ENCODE measurements around the gene FCHO1. TPM values are rescaled to one million over a fixed set of nuclear protein-coding genes. Genes with fewer than 3 reads are reported as not detected.
"Not testable (repeated sequence)": the region's sequence is repeated elsewhere in the genome, so short reads cannot be mapped to it uniquely, and the experiment has no call there.

The FCHO1 gene
- total RNA-seq, 1 experiment from 2014 or later, result 16.6 TPM

DNA sequence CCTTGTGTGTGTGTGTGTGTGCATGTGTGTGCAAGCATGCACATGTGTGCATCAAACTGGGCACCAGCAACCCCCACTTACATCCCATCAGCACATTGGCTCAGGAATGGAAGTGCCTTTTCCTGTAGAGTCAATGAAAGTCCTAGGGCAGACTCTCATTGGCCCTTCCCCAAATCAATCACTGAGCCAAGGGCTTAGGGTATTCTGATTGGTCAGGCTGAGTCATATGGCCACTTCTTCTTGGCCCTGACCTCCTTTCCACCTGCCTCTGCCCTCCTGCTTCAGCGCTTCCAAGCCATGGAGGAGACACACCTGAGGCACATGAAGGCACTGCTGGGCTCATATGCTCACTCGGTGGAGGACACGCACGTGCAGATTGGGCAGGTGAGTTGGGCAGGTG, 20.9 kb downstream of the FCHO1 start:
- H3K9me2 ChIP-seq (replicated peaks; ENCODE audit: insufficient read depth, low read length), result no peaks in the 10 kb centered on the region

DNA sequence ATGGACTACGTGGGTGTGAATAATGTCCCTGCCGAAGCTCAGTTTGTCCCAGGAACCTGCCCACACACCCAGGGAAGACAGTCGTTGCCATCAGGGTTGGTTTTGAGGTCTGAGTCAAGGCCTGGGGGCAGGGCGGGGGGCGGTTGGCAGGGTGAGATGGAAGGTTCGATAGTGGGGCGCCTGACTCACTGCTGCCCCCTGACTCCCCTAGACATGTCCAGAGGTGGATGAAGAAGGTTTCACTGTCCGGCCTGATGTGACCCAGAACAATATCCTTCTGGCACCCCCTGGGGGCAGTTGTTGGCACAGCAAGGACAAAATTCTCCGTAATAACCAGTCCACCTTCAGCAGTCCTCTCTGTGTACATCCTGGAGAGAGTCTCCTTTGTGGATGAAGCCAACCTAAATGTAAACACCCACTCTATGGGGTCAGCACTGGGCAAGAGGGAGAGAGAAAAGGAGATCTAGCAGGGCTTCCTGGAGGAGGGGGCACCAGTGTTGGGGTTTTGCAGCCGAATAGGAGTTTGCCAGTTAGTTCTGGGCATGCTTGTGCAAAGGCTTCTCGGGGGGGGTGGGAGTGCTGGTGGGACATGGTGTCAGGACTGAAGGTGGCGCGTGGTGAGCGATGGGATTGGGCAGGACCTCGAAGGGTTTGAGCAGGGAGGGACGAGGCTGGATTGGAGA, 24.1 kb downstream of the FCHO1 start:
- Histone ChIP-seq H3K9ac (ENCODE audit: low read length) (no peak overlapping the region), H3K9me3 (ENCODE audit: low read length) (no peaks in the 10 kb centered on the region), H3K4me3 (ENCODE audit: low read length) (no peak overlapping the region), H3K79me2 (ENCODE audit: low read length) (no peaks in the 10 kb centered on the region), H3K36me3 (ENCODE audit: insufficient read depth, low read length) (0 out of 2 replicates have a peak, but pooled peaks cover under 1% of the 10 kb centered on the region), H3K4me1 (ENCODE audit: low read length) (no peaks in the 10 kb centered on the region), H3K27me3 (ENCODE audit: low read length) (no peaks in the 10 kb centered on the region), H2AFZ (ENCODE audit: low read length) (no peak overlapping the region), H3K9me2 (replicated peaks; ENCODE audit: insufficient read depth, low read length) (no peaks in the 10 kb centered on the region), H3K27ac (ENCODE audit: low read length) (no peak overlapping the region), H3K4me2 (ENCODE audit: low read depth, low read length, poor library complexity, severe bottlenecking) (no peak overlapping the region), H4K20me1 (ENCODE audit: insufficient read depth, low read depth, low read length) (no peaks in the 10 kb centered on the region; the same call in 1 of the 2 replicates)
- peak; percentile 83 for DNase-seq

More for the DNA sequence above, 20.9 kb downstream of the FCHO1 start:
- Histone ChIP-seq H3K27me3 (ENCODE audit: low read length) (no peaks in the 10 kb centered on the region), H3K4me1 (ENCODE audit: low read length) (no peaks in the 10 kb centered on the region), H2AFZ (ENCODE audit: low read length) (no peak overlapping the region), H3K4me3 (ENCODE audit: low read length) (no peak overlapping the region), H3K36me3 (ENCODE audit: insufficient read depth, low read length) (peaks cover 13% of the 10 kb centered on the region; the same call in 1 of the 2 replicates), H3K27ac (ENCODE audit: low read length) (no peak overlapping the region), H4K20me1 (ENCODE audit: insufficient read depth, low read depth, low read length) (no peaks in the 10 kb centered on the region; the same call in 1 of the 2 replicates), H3K4me2 (ENCODE audit: low read depth, low read length, poor library complexity, severe bottlenecking) (no peak overlapping the region), H3K79me2 (ENCODE audit: low read length) (no peaks in the 10 kb centered on the region), H3K9me3 (ENCODE audit: low read length) (no peaks in the 10 kb centered on the region), H3K9ac (ENCODE audit: low read length) (no peak overlapping the region)
- peak; percentile 75 for DNase-seq

DNA sequence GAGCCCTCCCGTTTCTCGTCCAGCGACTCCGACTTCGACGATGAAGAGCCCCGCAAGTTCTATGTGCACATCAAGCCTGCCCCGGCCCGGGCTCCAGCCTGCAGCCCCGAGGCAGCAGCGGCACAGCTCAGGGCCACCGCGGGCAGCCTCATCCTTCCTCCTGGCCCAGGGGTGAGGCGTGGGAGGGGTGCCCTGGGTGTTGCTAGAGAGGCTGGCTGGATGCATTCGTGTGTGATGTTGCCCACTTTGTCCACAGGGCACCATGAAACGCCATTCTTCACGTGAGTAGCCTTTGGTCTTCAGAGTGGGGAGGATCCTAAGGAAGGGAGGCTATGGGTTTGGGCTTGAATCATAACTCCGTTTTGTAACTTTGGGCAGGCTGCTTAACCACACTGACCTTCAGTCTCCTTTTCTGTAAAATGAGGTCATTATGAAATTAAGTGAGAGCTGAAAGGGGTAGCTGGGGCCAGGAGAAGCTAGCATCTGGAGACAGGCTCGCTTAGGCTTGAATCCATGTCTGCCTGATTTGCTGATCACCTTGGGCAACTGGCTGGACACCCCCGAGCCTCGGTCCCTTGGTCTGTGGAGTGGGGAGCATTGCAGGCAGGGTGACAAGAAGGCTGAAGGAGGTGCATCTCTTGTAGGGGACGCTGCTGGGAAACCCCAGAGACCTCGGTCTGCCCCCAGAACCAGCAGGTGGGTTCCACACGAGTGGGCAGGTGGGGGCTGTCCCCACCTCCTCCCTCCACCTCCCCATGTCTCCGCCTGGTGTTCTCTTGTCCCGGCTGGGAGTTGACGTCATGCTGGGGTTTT, 24.9 kb downstream of the FCHO1 start:
- no peak for DNase-seq

DNA sequence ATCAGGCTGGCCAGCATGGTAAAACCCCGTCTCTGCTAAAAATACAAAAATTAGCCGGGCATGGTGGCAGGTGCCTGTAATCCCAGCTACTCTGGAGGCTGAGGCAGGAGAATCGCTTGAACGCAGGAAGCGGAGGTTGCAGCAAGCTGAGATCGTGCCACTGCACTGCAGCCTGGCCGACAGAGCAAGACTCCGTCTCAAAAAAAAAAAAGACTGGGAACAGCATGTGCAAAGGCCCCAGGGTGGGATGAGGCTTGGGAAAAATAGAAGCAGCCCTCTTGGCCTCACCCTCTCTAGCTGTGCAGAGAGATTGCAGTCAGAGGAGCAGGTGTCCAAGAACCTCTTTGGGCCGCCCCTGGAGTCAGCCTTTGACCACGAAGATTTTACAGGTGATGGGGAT, 26.6 kb downstream of the FCHO1 start:
- not testable (repeated sequence) for H4K20me1 ChIP-seq (ENCODE audit: insufficient read depth, low read depth, low read length); H3K79me2 ChIP-seq (ENCODE audit: low read length); H3K4me1 ChIP-seq (ENCODE audit: low read length); H3K27me3 ChIP-seq (ENCODE audit: low read length); H3K4me3 ChIP-seq (ENCODE audit: low read length); H2AFZ ChIP-seq (ENCODE audit: low read length); H3K9ac ChIP-seq (ENCODE audit: low read length); DNase-seq; H3K27ac ChIP-seq (ENCODE audit: low read length); H3K9me3 ChIP-seq (ENCODE audit: low read length); H3K36me3 ChIP-seq (ENCODE audit: insufficient read depth, low read length); H3K9me2 ChIP-seq (replicated peaks; ENCODE audit: insufficient read depth, low read length); H3K4me2 ChIP-seq (ENCODE audit: low read depth, low read length, poor library complexity, severe bottlenecking)

More for the DNA sequence above, 24.9 kb downstream of the FCHO1 start:
- no peaks in the 10 kb centered on the region for H3K9me3 ChIP-seq (ENCODE audit: low read length)
- H3K4me1 ChIP-seq (ENCODE audit: low read length), result no peaks in the 10 kb centered on the region
- no peak overlapping the region for H3K4me2 ChIP-seq (ENCODE audit: low read depth, low read length, poor library complexity, severe bottlenecking)
- H3K9ac ChIP-seq (ENCODE audit: low read length), result no peak overlapping the region
- H3K9me2 ChIP-seq (replicated peaks; ENCODE audit: insufficient read depth, low read length), result no peaks in the 10 kb centered on the region
- no peaks in the 10 kb centered on the region for H3K36me3 ChIP-seq (ENCODE audit: insufficient read depth, low read length)
- no peaks in the 10 kb centered on the region for H3K27me3 ChIP-seq (ENCODE audit: low read length)
- H2AFZ ChIP-seq (ENCODE audit: low read length), result no peak overlapping the region
- no peak overlapping the region for H3K4me3 ChIP-seq (ENCODE audit: low read length)
- no peaks in the 10 kb centered on the region for H3K79me2 ChIP-seq (ENCODE audit: low read length)
- H4K20me1 ChIP-seq (ENCODE audit: insufficient read depth, low read depth, low read length), result no peaks in the 10 kb centered on the region; the same call in 1 of the 2 replicates
- H3K27ac ChIP-seq (ENCODE audit: low read length), result no peak overlapping the region

DNA sequence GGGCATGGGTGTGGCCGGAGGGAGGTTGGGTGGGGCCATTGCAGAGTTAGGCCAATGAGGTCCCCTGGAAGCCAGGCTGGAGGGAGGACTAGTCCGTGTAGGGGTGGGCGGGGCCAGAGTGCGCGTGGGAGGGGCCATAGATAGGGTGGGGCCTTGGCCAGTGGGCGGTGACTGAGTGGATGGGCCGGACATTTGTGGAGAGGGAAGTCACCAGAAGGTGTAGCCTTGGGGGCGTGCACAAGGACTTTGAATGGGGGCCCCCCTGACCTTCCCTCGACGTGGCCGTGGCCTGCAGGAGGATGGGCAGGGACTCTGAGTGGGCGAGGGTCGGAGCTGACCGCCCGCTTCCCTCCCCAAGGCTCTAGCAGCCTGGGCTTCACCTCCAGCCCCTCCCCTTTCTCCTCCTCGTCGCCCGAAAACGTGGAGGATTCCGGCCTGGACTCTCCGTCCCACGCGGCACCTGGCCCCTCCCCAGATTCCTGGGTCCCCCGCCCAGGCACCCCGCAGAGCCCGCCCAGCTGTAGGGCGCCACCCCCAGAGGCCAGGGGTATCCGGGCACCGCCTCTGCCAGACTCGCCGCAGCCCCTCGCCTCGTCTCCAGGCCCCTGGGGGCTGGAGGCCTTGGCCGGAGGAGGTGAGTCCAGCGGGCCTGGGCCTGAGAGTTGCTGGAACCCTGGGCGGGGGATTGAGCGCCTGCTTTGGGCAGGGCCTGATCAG, 27.1 kb downstream of the FCHO1 start:
- Histone ChIP-seq H4K20me1 (ENCODE audit: insufficient read depth, low read depth, low read length) (no peaks in the 10 kb centered on the region; the same call in 1 of the 2 replicates), H3K27me3 (ENCODE audit: low read length) (no peaks in the 10 kb centered on the region), H3K4me2 (ENCODE audit: low read depth, low read length, poor library complexity, severe bottlenecking) (no peak overlapping the region), H3K27ac (ENCODE audit: low read length) (no peak overlapping the region), H3K36me3 (ENCODE audit: insufficient read depth, low read length) (no peaks in the 10 kb centered on the region), H3K79me2 (ENCODE audit: low read length) (no peaks in the 10 kb centered on the region), H3K9me3 (ENCODE audit: low read length) (no peaks in the 10 kb centered on the region), H3K9me2 (replicated peaks; ENCODE audit: insufficient read depth, low read length) (no peaks in the 10 kb centered on the region), H3K4me3 (ENCODE audit: low read length) (no peak overlapping the region), H3K9ac (ENCODE audit: low read length) (no peak overlapping the region), H2AFZ (ENCODE audit: low read length) (no peak overlapping the region), H3K4me1 (ENCODE audit: low read length) (no peaks in the 10 kb centered on the region)
- DNase-seq, result peak; percentile 93

DNA sequence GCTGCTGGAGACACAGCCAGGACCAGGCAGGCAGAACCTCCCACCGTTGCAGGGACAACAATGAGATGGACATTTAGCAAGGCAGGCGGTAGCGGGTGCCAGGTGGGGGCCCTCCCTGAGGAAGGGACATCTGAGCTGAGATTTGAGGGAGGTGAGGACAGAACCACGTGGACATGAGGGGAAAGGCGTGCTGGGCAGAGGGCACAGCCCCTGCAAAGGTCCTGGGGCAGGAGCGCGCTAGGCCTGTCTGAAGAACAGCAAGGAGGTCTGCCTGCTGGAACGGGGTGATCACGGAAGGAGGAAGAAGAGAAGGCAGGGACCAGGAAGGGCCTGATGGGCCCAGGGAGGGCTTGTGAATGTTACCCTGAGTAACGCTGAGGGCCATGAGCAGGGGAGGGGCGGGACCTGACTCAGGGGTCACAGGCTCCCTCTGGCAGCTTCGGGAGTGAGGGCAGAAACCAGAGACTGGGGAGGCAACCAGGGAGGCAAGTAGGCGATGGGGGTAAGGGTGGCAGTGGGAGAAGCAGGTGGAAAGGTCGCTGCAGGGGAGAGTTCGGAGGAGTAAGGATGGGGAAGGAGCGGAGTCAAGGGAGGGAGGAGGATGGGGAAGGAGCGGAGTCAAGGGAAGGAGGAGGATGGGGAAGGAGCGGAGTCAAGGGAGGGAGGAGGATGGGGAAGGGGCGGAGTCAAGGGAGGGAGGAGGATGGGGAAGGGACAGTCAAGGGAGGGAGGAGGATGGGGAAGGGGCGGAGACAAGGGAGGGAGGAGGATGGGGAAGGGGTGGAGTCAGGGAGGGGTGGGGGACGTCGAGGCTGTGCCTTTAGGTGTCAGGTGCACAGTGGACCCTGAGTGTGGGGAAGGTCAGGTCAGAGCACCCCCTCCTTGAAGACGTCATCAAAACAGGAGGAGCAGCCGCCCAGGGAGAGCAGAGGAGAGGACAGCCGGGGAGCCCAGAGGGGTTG, 28.0 kb downstream of the FCHO1 start:
- Histone ChIP-seq H2AFZ (ENCODE audit: low read length) (no peak overlapping the region), H4K20me1 (ENCODE audit: insufficient read depth, low read depth, low read length) (no peaks in the 10 kb centered on the region; the same call in 1 of the 2 replicates), H3K36me3 (ENCODE audit: insufficient read depth, low read length) (no peaks in the 10 kb centered on the region), H3K4me3 (ENCODE audit: low read length) (no peak overlapping the region), H3K79me2 (ENCODE audit: low read length) (no peaks in the 10 kb centered on the region), H3K9me3 (ENCODE audit: low read length) (no peaks in the 10 kb centered on the region), H3K4me1 (ENCODE audit: low read length) (no peaks in the 10 kb centered on the region), H3K9ac (ENCODE audit: low read length) (no peak overlapping the region), H3K27me3 (ENCODE audit: low read length) (no peaks in the 10 kb centered on the region), H3K4me2 (ENCODE audit: low read depth, low read length, poor library complexity, severe bottlenecking) (no peak overlapping the region), H3K9me2 (replicated peaks; ENCODE audit: insufficient read depth, low read length) (no peaks in the 10 kb centered on the region), H3K27ac (ENCODE audit: low read length) (no peak overlapping the region)
- no peak for DNase-seq

DNA sequence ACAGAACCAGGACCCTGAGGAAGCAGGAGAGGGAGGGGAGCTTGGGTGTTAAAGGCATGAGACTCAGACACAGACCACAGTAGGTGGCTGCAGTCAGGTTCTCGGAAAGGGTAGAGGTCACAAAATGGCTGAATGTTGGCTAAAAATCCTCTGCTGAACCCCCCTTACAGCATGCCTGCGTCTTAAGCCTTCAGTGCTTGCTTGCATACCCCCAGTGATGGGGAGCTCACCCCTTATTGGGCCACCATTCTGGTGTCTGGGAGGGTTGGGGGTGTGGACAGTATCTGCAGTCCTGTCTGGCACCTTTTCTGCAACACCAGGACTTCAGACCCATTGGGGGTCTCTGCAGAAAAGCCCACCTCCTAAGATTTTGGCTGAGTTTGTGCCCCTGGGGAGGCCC, 29.5 kb downstream of the FCHO1 start:
- peaks cover 3% of the 10 kb centered on the region; the same call in 1 of the 2 replicates for H4K20me1 ChIP-seq (ENCODE audit: insufficient read depth, low read depth, low read length)
- H3K9ac ChIP-seq (ENCODE audit: low read length), result no peak overlapping the region
- H3K36me3 ChIP-seq (ENCODE audit: insufficient read depth, low read length), result peaks cover 5% of the 10 kb centered on the region; the same call in 1 of the 2 replicates
- H3K9me2 ChIP-seq (replicated peaks; ENCODE audit: insufficient read depth, low read length), result no peaks in the 10 kb centered on the region
- H2AFZ ChIP-seq (ENCODE audit: low read length), result no peak overlapping the region
- no peaks in the 10 kb centered on the region for H3K27me3 ChIP-seq (ENCODE audit: low read length)
- H3K9me3 ChIP-seq (ENCODE audit: low read length), result no peaks in the 10 kb centered on the region
- no peaks in the 10 kb centered on the region for H3K4me1 ChIP-seq (ENCODE audit: low read length)
- no peak overlapping the region for H3K4me3 ChIP-seq (ENCODE audit: low read length)
- no peaks in the 10 kb centered on the region for H3K79me2 ChIP-seq (ENCODE audit: low read length)
- H3K27ac ChIP-seq (ENCODE audit: low read length), result no peak overlapping the region
- DNase-seq, result no peak
- no peak overlapping the region for H3K4me2 ChIP-seq (ENCODE audit: low read depth, low read length, poor library complexity, severe bottlenecking)
